HG03469 (cell line): ENCODE measurements around the gene PALM2AKAP2.

Experiments
- ATAC-seq: cut with Tn5 transposase; IDR thresholded peaks from one replicate; pipeline ENCODE4 v1.9.1; 2021; ENCODE audit warnings: mild to moderate bottlenecking, moderate library complexity, moderate number of reproducible peaks; ENCODE audit not compliant: unreplicated experiment

Gene PALM2AKAP2

DNA sequence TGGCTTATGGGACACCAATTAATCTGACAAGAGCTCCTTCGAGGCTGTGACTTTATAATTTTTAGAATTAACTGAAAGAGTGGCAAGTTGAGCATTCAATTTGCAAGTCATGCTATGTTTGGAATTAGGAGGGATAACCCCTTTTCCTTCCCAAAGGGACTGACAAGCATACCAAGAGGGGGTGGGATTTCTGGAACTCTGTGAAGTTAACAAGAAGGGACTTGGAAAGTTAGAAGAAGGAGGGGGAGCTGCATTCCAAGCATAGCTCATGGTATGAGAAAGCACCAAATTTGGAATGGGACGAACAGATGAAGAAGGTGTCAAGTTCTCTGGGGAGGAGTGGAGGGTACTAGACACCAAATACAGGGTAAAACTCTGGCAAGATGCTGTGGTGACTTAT, 8.9 kb upstream of the PALM2AKAP2 start:
- no peak for ATAC-seq

GRCh38 chr9:109771796-109772531, 8.0 kb upstream of the PALM2AKAP2 start:
- ATAC-seq = no peak

DNA sequence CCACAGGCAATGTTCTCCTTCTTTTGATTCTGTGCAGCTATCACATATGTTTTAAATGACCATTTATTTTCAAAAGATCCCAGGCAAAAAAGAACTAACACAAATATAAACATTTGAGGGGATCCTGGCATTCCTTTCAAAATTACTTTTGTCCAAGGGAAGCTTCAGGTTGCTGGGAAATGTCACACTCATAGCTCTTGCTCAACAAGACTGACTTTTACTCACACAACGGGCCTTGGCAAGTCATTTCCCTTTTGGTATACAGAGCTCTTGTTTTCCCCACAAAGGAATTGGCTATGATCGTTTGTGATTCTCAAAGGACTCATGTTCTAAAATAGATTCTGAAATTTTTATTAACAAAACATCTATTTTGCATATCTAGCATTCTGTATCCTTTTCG, 4.5 kb upstream of the PALM2AKAP2 start:
- no peak for ATAC-seq

DNA sequence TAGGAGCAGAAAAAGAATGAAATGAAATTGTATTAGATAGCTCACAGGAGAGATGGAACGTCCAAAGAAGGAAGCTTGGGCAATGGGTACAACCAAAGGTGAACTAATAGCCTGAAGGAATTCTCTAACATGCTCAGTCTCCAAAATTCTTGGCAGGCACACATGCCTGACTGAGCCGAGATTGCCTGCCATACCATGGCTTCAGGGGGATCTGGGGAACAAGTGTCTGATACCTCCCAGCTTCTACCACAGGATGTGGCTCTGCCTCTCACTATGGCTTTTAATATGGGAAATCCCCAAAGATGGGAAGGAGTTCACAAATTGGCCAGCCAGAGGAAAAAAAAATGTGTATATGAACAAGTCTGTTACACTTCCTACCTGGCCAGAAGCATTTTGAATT, 3.6 kb upstream of the PALM2AKAP2 start:
- no peak for ATAC-seq

GRCh38 chr9:109780453-109781033, 545 bp downstream of the PALM2AKAP2 start:
- no peak for ATAC-seq

- ATAC-seq = no peak
Measured at GRCh38 chr9:109781086-109781485, 1.1 kb downstream of the PALM2AKAP2 start.

- ATAC-seq = no peak
Measured at GRCh38 chr9:109781541-109782197, 1.7 kb downstream of the PALM2AKAP2 start.

DNA sequence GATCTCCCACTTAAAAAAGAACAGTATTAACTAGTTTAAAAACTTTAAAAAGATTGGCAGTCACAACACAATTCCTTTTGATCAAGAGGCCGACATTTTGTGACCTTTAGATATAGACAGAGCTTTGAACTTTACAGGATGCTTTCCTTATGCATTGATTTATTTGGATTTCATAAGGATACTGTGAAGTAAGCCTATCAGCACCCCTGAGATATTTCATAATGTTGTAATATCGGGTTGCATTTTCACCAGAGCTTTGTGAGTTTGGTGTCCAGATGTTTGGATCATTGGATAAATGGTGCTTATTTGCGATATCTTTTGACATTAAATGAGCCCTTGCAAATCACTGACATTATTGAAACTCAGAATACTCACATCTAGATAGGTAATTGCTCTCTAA, 7.7 kb downstream of the PALM2AKAP2 start:
- ATAC-seq = no peak

- no peak for ATAC-seq
Measured at GRCh38 chr9:109789556-109789955, 9.6 kb downstream of the PALM2AKAP2 start.

GRCh38 chr9:109789971-109790370, 10.0 kb downstream of the PALM2AKAP2 start:
- ATAC-seq = no peak

DNA sequence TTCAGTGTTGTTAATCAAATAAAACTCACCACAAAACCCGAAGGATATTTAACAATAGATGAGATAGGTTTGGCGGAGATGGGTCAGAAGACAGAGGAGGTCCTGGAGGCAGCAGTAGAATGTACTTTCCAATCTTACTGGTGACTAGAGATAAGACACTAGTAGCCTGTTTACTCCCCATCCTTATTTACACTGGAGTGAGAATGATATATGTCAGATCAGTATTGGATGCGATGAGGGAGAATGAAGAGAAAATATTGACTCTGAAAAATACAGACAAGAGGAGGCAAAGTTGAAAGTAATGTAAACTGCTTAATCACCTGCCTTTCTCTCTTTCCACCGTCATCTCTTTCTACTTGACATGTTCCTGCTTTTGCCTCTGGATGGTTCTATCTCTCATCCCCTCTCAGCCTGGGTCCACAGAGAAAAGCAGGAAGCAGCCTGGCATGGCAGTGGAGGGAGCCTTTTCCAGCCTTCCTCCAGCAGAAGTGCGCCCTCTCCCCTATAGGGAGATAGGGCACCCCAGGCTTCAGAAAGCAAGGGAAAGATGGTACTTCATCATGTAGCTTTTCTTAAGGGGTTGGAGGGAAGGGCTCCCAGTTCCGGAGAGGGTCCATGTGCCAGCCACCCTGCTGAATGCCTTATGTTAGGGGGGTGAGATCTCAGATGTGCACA, 11.1 kb downstream of the PALM2AKAP2 start:
- ATAC-seq = no peak

DNA sequence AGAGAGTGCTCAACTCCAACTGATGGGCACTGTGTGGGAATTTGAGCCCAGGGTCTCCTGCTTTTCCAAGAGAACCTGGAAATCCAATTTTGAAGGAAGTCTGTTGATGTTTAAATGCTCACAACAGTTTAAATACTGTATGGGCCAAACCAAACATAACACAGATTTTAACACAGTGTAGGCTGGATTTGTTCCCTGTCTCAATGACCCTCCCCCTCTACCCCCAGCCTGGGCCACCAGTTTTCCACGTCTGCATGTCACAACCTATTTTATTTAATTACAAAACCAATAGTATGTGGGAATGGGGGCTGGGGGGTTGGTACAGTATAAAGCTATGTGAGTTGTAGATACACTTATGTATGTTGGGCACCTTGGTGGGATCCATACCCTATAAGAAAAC, 11.7 kb downstream of the PALM2AKAP2 start:
- ATAC-seq = no peak

- no peak for ATAC-seq
Measured at GRCh38 chr9:109792951-109793546, 13.1 kb downstream of the PALM2AKAP2 start.

GRCh38 chr9:109793921-109794320, 13.9 kb downstream of the PALM2AKAP2 start:
- ATAC-seq = no peak

- ATAC-seq = no peak
Measured at GRCh38 chr9:109794361-109795012, 14.5 kb downstream of the PALM2AKAP2 start.

GRCh38 chr9:109795613-109796012, 15.6 kb downstream of the PALM2AKAP2 start:
- ATAC-seq = no peak

DNA sequence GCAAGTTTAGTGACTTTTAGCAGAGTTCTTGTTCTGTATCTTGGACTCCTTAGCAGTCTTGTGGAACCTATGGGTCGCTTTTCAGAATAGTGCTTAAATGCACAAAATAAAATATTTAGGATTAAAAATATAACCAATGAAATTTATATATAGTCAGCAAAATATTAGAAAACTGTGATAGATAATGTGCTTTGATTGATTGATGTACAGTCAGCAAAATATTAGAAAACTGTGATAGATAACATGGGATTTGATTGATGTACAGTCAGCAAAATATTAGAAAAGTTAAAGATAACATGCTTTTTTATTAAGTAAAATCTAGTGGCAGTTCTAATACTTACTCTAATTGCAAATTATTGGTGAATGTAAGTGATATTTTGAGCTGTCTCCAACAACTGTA, 16.1 kb downstream of the PALM2AKAP2 start:
- ATAC-seq = no peak

DNA sequence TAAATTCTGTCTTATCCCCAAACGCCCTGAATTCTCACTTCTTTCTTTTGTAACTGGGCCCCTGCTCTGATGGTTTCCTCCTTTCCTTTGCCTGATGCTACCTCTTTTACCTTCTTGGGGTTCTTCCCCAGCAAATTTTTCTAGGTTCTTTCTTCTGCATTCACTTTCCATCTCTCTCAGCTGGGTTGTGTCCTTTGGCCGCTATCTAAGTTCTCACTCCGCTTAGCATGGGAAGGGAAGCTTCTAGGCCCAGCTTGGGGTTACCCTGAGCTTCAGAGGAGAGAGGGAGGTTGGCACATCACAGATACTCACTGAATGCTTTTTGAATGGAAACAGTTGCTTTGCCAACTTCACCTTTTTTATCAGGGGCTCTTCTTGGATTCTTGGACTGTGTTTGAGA, 17.0 kb downstream of the PALM2AKAP2 start:
- ATAC-seq = no peak

DNA sequence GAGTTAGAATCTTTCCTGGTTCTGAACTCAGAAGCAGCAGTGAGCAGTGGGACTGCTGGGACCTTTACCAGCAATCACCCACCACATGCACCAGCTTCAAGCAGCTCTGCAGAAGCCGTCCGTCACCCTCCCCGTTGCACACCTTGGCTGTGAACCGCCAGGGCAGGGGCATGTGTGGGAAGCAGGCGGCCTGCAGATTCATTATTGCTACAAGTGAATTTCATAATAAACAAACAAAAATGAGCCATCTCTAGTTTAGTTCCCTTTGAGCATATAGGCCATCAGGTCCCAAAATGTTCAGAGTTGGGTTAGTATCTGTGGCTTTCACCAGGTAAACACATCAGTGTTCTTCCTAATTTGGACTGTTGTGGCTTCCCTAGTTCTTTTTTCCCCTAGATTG, 17.5 kb downstream of the PALM2AKAP2 start:
- no peak for ATAC-seq

- no peak for ATAC-seq
Measured at GRCh38 chr9:109799141-109799540, 19.1 kb downstream of the PALM2AKAP2 start.

DNA sequence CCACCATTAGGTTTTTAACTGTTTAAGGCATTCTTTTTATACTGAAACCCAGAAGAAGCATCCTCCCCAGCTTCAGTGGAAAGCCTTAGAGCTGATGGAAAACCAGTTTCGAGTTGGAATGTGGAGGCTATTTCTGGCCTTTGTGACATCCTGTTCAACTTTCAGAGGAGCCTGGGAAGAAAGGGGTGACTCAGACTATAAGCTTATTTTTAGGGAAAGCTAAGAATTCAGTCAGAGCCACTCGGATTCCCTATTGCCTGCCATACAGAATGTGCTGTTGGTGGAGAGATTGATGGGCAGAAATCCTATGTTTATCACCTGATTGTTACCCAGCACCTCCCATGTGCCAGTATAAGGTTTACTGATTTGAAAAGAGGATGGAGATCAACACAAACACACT, 19.8 kb downstream of the PALM2AKAP2 start:
- no peak for ATAC-seq
